ENCODE data around the gene UBE2E2.

Gene UBE2E2

GRCh38 chr3:23198801-23199200 is 4.3 kb upstream of the UBE2E2 start:
- no peak for DNase-seq

- no peak for DNase-seq
Measured at GRCh38 chr3:23199649-23200048, 3.5 kb upstream of the UBE2E2 start.

- no peak for DNase-seq
Measured at GRCh38 chr3:23201154-23201838, 1.8 kb upstream of the UBE2E2 start.

GRCh38 chr3:23202203-23202920 is 765 bp upstream of the UBE2E2 start:
- no peak for DNase-seq

GRCh38 chr3:23203708-23204330 is 692 bp downstream of the UBE2E2 start:
- DNase-seq, result no peak

- no peak for DNase-seq
Measured at GRCh38 chr3:23206366-23206765, 3.2 kb downstream of the UBE2E2 start.

GRCh38 chr3:23209103-23209502 is 6.0 kb downstream of the UBE2E2 start:
- no peak for DNase-seq

GRCh38 chr3:23209747-23210487 is 6.8 kb downstream of the UBE2E2 start:
- DNase-seq, result no peak

GRCh38 chr3:23213813-23214212 is 10.7 kb downstream of the UBE2E2 start:
- DNase-seq, result no peak

- DNase-seq, result no peak
Measured at GRCh38 chr3:23217872-23218554, 14.9 kb downstream of the UBE2E2 start.

GRCh38 chr3:23219117-23219516 is 16.0 kb downstream of the UBE2E2 start:
- DNase-seq, result no peak

- no peak for DNase-seq
Measured at GRCh38 chr3:23219552-23219951, 16.4 kb downstream of the UBE2E2 start.

- no peak for DNase-seq
Measured at GRCh38 chr3:23221136-23221535, 18.0 kb downstream of the UBE2E2 start.

- DNase-seq, result no peak
Measured at GRCh38 chr3:23232016-23232415, 28.9 kb downstream of the UBE2E2 start.

GRCh38 chr3:23232854-23233253 is 29.7 kb downstream of the UBE2E2 start:
- no peak for DNase-seq

GRCh38 chr3:23235264-23235663 is 32.1 kb downstream of the UBE2E2 start:
- DNase-seq, result no peak

- DNase-seq, result no peak
Measured at GRCh38 chr3:23236890-23237289, 33.8 kb downstream of the UBE2E2 start.

GRCh38 chr3:23238156-23238555 is 35.0 kb downstream of the UBE2E2 start:
- no peak for DNase-seq

GRCh38 chr3:23238578-23238977 is 35.5 kb downstream of the UBE2E2 start:
- DNase-seq, result no peak

GRCh38 chr3:23239211-23240068 is 36.3 kb downstream of the UBE2E2 start:
- DNase-seq, result no peak

GRCh38 chr3:23240171-23240785 is 37.2 kb downstream of the UBE2E2 start:
- no peak for DNase-seq

Measured in activated effector memory CD4-positive, alpha-beta T cell treated with Interleukin-2 at 50 U/mL for 16 hours (primary cell).